NCI-H146 treated with DMSO at 0.1 percent for 48 hours (cell line): ENCODE results near the gene KBTBD4.
A peak's percentile ranks its signal among the peaks of the same experiment; 100 is the strongest.

Experiments used
- DNase-seq: peaks from one replicate; lab custom pipeline; 2025; ENCODE audit not compliant: unreplicated experiment; lab: John Stamatoyannopoulos, UW

The KBTBD4 gene

GRCh38 chr11:47578524-47579494, at the start of gene KBTBD4, which contains the start of gene NDUFS3:
Gene KBTBD4, minus strand, starts transcription at chr11:47578970. Its CDS starts 19 bp downstream, at chr11:47578951.
Gene NDUFS3, plus strand, starts transcription at chr11:47579074. Its CDS starts 18 bp downstream, at chr11:47579092.
- peak; percentile 90 for DNase-seq

DNA sequence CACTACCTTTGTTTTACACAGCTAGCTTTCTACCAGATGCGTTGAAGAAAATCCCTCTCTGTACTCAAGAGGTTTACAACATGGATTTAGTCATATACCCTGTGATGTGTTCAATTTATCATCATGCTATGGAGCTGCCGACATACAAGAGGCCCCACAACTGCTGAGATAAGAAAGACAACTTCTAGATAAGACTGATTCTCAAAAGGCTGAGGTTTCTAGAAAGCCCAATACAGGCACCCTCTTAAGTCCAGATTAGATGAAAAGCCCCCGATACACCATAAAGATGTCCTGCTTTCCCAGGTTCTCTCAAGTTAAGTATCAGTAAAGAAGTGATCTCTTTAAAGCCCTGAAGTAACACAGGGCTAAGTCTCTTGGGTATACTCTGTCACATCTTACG, 49.3 kb upstream of the KBTBD4 start:
- DNase-seq = no peak

DNA sequence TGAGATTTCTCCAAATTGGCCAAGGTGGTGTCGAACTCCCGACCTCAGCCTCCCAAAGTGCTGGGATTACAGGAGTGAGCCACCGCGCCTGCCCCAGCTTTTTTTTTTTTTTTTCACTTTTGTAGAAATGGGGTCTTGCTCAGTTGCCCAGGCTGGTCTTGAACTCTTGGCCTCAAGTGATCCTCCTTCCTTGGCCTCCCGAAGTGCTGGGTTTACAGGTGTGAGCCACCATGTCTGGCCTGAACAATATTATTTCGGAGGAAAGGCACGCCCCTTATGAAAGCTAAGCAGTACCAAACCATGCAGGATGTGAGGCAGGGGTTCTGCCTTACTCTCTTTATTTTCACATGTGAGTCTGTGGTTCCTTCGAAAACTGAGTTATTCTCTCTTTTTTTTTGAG, 47.5 kb upstream of the KBTBD4 start:
- DNase-seq = no peak

DNA sequence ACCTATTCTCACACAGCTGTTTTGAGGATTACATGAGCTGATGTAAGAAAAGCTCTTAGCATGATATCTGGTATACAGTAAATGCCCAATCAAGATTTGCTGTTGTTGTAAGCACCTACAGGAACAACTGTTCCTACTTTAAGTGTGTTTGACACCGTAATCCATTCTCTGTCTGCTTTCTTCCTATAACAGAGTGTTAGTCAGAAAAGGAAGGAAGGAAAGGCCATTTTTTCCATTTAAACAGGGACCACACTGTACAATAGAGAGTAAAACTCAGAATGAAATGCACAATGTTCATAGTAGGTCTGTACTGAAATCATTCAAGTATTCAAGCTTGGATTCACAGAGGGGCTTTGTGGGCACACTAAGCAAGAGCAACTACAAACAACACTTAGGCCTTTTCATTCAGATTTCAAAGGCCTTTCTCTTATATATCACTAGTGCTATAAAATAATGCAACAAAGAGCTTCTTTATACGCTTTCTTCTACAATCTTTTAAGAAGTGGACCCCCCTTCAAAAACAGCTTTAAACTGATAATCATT, 42.1 kb upstream of the KBTBD4 start:
- no peak for DNase-seq

- no peak for DNase-seq
Observed at GRCh38 chr11:47617417-47617809, 38.6 kb upstream of the KBTBD4 start.

DNA sequence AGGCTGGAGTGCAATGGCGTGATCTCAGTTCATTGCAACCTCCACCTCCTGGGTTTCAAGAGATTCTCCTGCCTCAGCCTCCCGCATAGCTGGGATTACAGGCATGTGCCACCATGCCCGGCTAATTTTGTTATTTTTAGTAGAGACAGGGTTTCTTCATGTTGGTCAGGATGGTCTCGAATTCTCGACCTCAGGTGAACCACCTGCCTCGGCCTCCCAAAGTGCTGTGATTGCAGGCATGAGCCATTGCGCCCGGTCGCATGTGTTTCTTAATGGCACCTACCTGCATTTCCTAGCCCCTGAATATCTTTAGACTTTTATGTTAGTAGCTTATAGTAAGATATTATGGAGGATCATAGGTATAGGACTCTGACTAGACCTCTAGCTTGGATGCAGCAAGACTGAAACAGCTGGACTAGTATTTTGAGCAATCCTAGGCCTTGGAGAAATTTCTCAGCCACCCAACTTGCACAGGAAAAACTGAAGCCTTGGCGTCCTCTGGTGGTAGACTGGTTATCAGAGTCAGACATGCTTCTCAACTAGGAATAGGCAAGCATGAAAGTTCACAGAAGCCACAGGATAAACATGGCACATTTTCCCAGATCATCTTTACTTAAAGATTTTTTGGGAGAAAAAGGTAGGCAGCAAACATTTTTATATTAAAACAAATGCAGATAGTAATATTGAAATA, 38.1 kb upstream of the KBTBD4 start:
- peak; percentile 3 for DNase-seq

- no peak for DNase-seq
Observed at GRCh38 chr11:47615249-47615648, 36.5 kb upstream of the KBTBD4 start.

DNA sequence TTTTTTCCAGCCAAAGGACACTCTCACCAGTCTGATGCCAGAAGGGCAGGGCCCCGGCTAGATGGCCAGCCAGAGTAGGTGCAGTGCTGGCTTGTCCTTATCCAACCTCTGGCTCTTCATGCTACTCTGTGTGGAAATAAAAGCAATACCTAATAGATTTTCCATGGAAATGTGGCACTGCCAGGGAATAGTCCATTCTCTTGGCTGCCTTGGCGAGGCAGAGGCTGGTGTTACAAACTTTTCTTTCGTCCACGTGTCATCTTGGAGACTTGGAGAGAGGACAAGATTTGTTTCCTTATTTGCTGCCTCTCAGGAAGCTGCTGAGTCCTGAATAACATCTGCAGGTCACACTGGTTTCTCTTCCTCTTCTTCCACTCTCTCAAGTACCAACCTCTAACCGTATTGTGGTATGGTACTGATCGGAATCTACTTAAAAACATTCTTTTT, 32.6 kb upstream of the KBTBD4 start:
- DNase-seq = no peak

GRCh38 chr11:47609675-47610074, 30.9 kb upstream of the KBTBD4 start:
- no peak for DNase-seq

DNA sequence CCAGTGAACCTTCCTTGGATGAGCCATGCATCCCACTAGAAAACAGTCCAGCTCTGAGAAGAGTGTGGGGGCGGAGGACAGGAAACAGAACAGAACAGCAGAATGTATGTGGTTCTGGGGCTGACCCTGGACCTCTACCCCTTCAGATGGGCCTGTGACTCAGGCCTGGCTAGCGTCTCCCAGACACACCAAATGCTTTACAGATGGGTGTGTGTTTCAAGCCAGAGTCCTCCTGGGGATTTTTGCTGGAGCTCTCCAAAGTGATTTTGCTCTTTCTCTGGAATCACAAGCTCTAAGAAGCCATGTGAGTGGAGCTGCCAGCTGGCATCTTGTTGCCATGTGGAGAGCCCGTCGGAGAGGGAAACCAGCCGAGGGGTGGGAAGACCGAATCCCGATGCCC, 28.6 kb upstream of the KBTBD4 start:
- DNase-seq = no peak

DNA sequence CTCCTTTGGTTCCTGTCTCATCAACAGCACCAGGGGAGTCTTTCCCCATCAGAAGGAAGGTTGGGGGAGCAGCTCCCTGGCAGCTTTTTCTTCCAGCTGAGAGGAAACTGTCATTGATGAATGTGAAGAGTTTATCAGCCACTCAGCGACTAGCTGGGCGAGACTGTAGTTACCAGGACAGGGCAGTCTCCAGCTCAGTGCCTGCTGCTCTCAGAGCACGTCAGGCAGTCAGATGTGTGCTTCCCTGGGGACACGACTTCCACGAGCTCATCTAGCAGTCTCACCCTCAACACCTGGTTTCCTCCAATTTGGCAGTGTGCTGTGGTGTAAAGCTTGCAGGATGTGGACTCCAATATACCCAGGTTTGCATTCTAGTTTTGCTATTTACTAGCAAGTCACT, 28.0 kb upstream of the KBTBD4 start:
- no peak for DNase-seq

DNA sequence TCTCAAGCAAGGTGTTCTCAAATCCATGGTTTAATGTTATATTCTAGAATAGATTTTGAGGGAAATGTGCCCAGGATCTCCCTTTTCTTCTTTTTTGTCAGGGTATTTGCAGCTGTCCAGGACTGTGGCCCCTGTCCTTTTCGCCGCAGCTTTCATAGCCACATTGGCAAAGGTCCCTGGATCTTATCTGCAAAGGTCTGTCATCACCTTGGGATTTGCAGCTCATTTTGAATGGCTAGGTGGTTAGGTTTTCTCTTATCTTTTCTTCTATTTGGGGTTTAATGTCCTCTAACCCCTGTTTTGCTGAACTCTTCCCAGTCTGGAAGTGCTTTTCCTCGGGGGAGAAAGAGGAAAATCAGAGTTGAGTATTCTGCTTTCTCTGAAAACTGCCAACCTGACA, 27.2 kb upstream of the KBTBD4 start:
- no peak for DNase-seq

DNA sequence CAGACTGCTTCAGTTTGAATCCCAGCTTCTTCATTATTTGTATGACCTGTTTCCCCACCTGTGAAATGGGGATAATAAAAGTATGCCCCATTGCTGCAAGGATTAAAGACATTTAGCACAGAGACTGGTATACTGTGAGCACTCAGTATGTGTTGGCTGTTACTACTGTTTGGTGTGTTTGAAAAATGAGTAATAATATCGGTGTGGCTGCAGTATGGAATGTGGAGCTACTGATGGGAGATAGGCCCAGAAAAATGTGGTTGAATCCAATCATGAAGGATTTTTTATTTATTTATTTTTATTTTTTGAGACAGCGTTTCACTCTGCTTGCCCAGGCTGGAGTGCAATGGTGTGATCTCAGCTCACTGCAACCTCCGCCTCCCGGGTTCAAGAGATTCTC, 24.5 kb upstream of the KBTBD4 start:
- no peak for DNase-seq

- DNase-seq = no peak
Observed at GRCh38 chr11:47599902-47600301, 21.1 kb upstream of the KBTBD4 start.

GRCh38 chr11:47595967-47596366, 17.2 kb upstream of the KBTBD4 start:
- DNase-seq = no peak

GRCh38 chr11:47595029-47595428, 16.3 kb upstream of the KBTBD4 start:
- DNase-seq = no peak

DNA sequence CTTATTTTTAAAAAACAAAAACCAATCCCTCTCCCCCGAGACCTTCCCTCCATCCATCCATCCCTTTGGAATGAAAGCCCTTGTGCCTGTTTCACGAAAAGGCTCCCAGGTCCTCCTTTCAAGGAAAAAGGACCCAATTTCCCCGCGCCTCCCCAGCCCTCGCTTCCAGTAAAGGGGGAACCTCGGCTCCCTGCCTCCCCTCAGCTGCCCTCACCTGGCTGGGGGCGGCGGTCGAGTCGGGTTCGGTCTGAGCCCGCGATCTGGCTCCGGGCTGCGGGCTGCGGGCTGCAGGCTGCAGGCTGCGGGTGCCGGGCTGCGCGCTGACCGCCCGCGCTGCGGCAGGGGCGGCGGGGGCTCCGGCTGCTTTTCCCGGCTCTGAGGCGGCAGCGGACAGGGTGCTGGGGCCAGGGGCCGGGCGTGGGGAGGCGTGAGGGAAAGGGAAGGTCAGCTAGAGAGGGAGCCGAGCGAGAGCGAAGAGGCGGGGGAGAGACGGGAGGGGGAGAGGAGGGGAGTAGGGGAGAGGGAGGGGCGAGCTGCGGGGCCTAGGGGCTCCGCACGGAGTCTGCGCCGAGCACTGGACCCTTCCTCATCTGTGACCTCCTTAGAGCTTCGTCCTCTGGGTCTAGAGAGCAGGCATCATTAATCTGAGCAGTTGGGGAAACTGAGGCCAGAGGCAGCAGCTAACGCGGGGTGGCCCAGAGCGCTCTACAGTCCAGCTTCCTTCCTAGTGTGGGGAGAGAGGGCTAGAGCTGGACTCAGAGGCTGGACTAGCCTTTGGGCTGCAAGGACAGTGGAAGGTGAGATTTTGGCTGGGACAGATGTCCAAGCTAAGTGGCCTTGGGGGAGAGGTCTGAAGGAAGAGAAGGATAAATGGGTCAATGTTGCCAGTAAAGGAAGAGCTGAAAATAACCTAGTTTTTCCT, 15.4 kb upstream of the KBTBD4 start, which contains the start of gene C1QTNF4:
Gene C1QTNF4, minus strand, starts transcription at position 478 of the 922 bp plus-strand sequence. CDS start 3,601 bp downstream, outside the sequence.
- peak; percentile 5 for DNase-seq

GRCh38 chr11:47593492-47593933, 14.7 kb upstream of the KBTBD4 start:
- no peak for DNase-seq

DNA sequence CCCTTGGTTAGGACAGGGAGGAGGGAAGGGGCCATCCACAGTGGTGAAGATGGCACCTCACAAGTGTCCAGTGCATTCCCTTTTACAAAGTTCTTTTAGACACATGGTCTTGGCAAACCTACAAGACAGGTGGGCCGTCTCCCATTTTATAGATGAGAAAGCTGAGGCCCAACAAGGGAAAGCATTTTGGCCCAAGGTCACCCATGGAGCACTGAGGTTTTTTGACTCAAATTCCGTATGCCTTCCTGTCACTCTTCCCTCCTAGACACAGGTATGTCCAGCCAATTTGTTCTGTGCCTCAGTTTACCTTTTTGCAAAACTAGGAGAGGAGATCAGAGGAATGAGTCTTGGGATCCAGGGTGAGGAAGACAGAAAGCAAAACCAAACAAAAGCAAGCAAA, 14.2 kb upstream of the KBTBD4 start:
- DNase-seq = no peak

DNA sequence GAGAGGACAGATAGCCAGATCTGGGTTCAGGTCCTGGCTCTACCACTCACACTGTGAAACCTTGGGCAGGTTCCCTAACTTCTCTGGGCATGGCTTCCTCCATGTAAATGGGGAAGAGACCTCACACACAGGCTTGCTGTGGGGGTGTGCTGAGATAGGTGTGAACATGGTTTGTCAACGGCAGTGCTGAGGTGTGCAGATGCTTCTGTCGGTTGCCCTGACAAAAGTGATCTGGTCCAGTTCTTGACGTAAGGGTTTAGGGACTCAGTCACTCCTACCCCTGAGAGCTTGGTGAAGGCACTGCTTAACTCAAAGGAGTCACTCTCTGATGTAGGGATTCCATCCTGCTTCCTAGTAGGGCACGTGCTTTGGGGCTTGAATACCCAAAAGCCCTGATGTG, 13.5 kb upstream of the KBTBD4 start:
- no peak for DNase-seq
